ENCODE data around the gene ZSCAN5B. TPM values are rescaled to one million over a fixed set of nuclear protein-coding genes. Genes with fewer than 3 reads are reported as not detected.
"Not testable (repeated sequence)": the region's sequence is repeated elsewhere in the genome, so short reads cannot be mapped to it uniquely, and the experiment has no call there.

ZSCAN5B gene
- total RNA-seq, 2 donors from 2014 or later: not detected

DNA sequence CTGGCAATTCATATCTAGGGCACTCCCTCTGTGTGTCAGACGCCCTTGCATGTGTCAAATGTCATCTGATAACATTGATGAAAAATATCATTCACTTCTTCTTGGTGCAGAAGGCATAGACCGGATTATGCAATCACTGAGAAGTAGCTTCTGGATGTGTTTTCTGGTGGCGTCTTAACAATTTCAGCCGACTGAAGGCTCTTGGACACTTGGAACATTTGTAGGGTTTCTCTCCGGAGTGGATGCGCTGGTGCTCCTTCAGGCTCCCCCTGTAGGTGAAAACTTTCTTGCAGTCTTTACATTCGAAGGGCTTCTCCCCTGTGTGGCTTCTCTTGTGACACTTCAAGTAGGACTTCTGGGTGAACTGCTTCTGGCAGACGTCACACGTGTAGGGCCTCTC is 23.9 kb upstream of the ZSCAN5B start:
- not testable (repeated sequence) for H3K27ac Mint-ChIP-seq; H3K36me3 ChIP-seq (ENCODE audit: control insufficient read depth, insufficient read depth, low read length); H3K9ac ChIP-seq (ENCODE audit: extremely low read depth, low read length, poor library complexity, severe bottlenecking); H3K4me1 Mint-ChIP-seq; H3K9me3 ChIP-seq (ENCODE audit: control insufficient read depth, low read length); H3K27ac ChIP-seq (ENCODE audit: low read depth, low read length); H3K4me3 ChIP-seq (ENCODE audit: low read length); H3K27me3 ChIP-seq (ENCODE audit: control insufficient read depth, insufficient read depth, low read length, poor library complexity, severe bottlenecking); H3K4me3 Mint-ChIP-seq; H3K4me1 ChIP-seq (ENCODE audit: control insufficient read depth, insufficient read depth, low read length); H3K9me3 Mint-ChIP-seq
- TF ChIP-seq, protein P1, sequence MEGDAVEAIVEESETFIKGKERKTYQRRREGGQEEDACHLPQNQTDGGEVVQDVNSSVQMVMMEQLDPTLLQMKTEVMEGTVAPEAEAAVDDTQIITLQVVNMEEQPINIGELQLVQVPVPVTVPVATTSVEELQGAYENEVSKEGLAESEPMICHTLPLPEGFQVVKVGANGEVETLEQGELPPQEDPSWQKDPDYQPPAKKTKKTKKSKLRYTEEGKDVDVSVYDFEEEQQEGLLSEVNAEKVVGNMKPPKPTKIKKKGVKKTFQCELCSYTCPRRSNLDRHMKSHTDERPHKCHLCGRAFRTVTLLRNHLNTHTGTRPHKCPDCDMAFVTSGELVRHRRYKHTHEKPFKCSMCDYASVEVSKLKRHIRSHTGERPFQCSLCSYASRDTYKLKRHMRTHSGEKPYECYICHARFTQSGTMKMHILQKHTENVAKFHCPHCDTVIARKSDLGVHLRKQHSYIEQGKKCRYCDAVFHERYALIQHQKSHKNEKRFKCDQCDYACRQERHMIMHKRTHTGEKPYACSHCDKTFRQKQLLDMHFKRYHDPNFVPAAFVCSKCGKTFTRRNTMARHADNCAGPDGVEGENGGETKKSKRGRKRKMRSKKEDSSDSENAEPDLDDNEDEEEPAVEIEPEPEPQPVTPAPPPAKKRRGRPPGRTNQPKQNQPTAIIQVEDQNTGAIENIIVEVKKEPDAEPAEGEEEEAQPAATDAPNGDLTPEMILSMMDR (conservative IDR thresholded peaks at IDR 0.05): peak; percentile 81
- Mint-ChIP-seq H3K27me3 (ENCODE audit: insufficient read depth) (peaks cover 19% of the 10 kb centered on the region), H3K36me3 (ENCODE audit: low read depth) (peaks cover 28% of the 10 kb centered on the region)
- DNase-seq: peak; percentile 62
- 74% methylated on average over 9 of the region's 9 CpGs for WGBS, 2 experiments (ENCODE audit: insufficient coverage in 1 of 2, insufficient read length in 1 of 2)

DNA sequence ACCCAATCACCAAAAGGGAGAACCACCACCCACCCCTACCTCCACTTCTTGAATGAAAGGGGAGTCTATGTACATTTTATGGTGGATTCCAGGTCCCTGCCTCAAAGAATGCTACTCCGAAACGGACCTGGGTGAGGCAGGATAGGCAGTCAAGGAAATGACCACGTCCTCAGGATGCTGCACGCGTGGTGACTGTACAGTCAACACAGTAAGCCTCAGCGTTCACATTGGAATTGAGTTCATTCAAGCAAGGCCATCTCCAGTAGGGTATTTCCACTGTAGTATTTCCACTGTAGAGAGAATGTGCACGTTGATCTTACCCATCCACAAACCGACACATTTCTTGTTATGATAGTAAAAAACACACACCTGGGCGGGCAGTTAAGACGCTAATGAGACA is 21.4 kb upstream of the ZSCAN5B start:
- Mint-ChIP-seq H3K27ac (no peak overlapping the region), H3K36me3 (ENCODE audit: low read depth) (peaks cover 28% of the 10 kb centered on the region), H3K4me1 (peaks cover 2% of the 10 kb centered on the region), H3K4me3 (no peak overlapping the region), H3K27me3 (ENCODE audit: insufficient read depth) (peaks cover 27% of the 10 kb centered on the region), H3K9me3 (no peaks in the 10 kb centered on the region)
- H3K27me3 ChIP-seq (ENCODE audit: control insufficient read depth, insufficient read depth, low read length, poor library complexity, severe bottlenecking): no peaks in the 10 kb centered on the region
- H3K4me1 ChIP-seq (ENCODE audit: control insufficient read depth, insufficient read depth, low read length): no peaks in the 10 kb centered on the region
- no peak overlapping the region for H3K27ac ChIP-seq (ENCODE audit: low read depth, low read length)
- TF ChIP-seq, protein P1 (conservative IDR thresholded peaks at IDR 0.05): no peak
- H3K9ac ChIP-seq (ENCODE audit: extremely low read depth, low read length, poor library complexity, severe bottlenecking): no peak overlapping the region
- no peaks in the 10 kb centered on the region for H3K9me3 ChIP-seq (ENCODE audit: control insufficient read depth, low read length)
- H3K36me3 ChIP-seq (ENCODE audit: control insufficient read depth, insufficient read depth, low read length): no peaks in the 10 kb centered on the region
- H3K4me3 ChIP-seq (ENCODE audit: low read length): no peak overlapping the region
- 80 to 91% methylated on average over 10 of the region's 10 CpGs for WGBS, 2 experiments (ENCODE audit: insufficient coverage in 1 of 2, insufficient read length in 1 of 2)
- DNase-seq: no peak

DNA sequence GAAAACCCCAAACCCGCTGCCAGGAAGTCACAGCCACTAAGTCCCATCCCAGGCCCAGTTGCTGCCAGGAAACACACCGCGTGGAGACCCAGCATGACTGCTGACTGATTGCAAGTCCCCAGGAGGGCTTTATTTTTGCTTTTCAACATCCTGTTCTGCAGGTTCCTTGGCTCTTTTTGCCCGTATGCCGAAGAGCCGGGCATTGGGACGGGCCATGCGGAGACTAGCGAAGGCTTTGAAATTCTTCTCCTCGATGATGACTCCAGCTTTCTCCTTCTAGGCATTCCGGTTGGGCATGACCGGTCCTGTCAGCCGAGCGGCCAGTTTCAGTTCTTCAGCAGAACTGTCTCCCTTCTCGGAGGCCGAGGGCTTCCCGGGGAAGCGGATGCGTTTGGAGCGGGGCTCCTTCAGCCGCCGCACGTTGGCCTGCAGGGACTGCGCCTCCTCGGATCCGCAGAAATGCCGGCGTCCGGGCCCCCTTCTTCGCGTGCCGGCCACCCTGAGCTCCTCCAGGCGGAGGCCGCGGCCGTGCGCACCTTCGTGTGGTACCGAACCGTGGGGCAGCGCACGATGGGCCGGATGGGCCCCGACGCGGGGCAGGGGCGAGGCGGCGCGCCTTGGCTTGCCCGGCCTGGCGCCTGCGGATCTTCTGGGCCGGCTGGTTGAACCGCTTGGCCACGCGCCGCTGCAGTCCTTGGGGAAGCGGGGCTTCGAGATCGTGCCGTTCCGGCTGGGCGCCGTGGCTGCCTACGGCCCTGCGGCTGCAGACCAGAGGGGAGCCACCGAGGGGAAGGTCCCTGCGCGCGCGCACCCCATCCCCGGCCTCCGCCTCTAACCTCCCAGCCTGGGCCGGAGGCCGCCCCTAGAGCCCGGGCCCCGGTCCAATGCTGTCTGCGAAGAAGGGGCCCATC is 19.7 kb upstream of the ZSCAN5B start:
- H3K9me3 ChIP-seq (ENCODE audit: control insufficient read depth, low read length): no peaks in the 10 kb centered on the region
- H3K27me3 Mint-ChIP-seq (ENCODE audit: insufficient read depth): peaks cover 24% of the 10 kb centered on the region
- H3K9ac ChIP-seq (ENCODE audit: extremely low read depth, low read length, poor library complexity, severe bottlenecking): no peak overlapping the region
- H3K4me3 Mint-ChIP-seq: peak overlapping the region; percentile 51
- H3K27ac Mint-ChIP-seq: no peak overlapping the region
- TF ChIP-seq, protein P1 (conservative IDR thresholded peaks at IDR 0.05): no peak
- WGBS, 2 experiments (ENCODE audit: insufficient coverage in 1 of 2, insufficient read length in 1 of 2): 79 to 87% methylated on average over 50 to 79 of the region's 79 CpGs
- peak; percentile 86 for DNase-seq
- no peak overlapping the region for H3K27ac ChIP-seq (ENCODE audit: low read depth, low read length)
- peaks cover 12% of the 10 kb centered on the region for H3K36me3 Mint-ChIP-seq (ENCODE audit: low read depth)
- peaks cover 2% of the 10 kb centered on the region for H3K4me1 Mint-ChIP-seq
- H3K4me3 ChIP-seq (ENCODE audit: low read length): no peak overlapping the region
- H3K4me1 ChIP-seq (ENCODE audit: control insufficient read depth, insufficient read depth, low read length): no peaks in the 10 kb centered on the region
- no peaks in the 10 kb centered on the region for H3K9me3 Mint-ChIP-seq
- H3K27me3 ChIP-seq (ENCODE audit: control insufficient read depth, insufficient read depth, low read length, poor library complexity, severe bottlenecking): no peaks in the 10 kb centered on the region
- no peaks in the 10 kb centered on the region for H3K36me3 ChIP-seq (ENCODE audit: control insufficient read depth, insufficient read depth, low read length)

Measured in endodermal cell (in vitro differentiated cells).